ENCODE data around the gene EPHA1. TPM values are rescaled to one million over a fixed set of nuclear protein-coding genes. Genes with fewer than 3 reads are reported as not detected.

EPHA1 gene
- total and polyA plus RNA-seq, 8 donors = 4.7 to 31.9 (median 10.0) TPM

- Histone ChIP-seq H3K4me1 (no peaks in the 10 kb centered on the region), H3K36me3 (no peaks in the 10 kb centered on the region), H3K9me3 (no peaks in the 10 kb centered on the region), H3K27ac (no peak overlapping the region), H3K27me3 (peaks cover 0 to 36% (median 0%) of the 10 kb centered on the region in 3 donors), H3K4me3 (no peak overlapping the region)
- 84 to 93% (median 89%) methylated on average over 7 to 9 of the region's 9 CpGs for WGBS, 5 donors
- DNase-seq = no peak
- TF ChIP-seq POLR2AphosphoS5 (IDR thresholded peaks at IDR 0.05) (no peak), CTCF (IDR thresholded peaks at IDR 0.05) (no peak), EP300 (IDR thresholded peaks at IDR 0.05) (no peak), POLR2A (IDR thresholded peaks at IDR 0.05) (no peak)
- intact Hi-C loops (cut with DNase I; ENCODE audit: low total_unique reads) = no loop called here
Observed at GRCh38 chr7:143351574-143351973, 57.1 kb downstream of the EPHA1 start.

- Histone ChIP-seq H3K27me3 (peaks cover 0 to 40% (median 0%) of the 10 kb centered on the region in 3 donors), H3K27ac (no peak overlapping the region), H3K4me1 (no peaks in the 10 kb centered on the region), H3K4me3 (no peak overlapping the region), H3K9me3 (no peaks in the 10 kb centered on the region), H3K36me3 (no peaks in the 10 kb centered on the region)
- DNase-seq = no peak
- TF ChIP-seq CTCF (IDR thresholded peaks at IDR 0.05) = no peak
- TF ChIP-seq POLR2AphosphoS5 (IDR thresholded peaks at IDR 0.05) = no peak
- TF ChIP-seq EP300 (IDR thresholded peaks at IDR 0.05) = no peak
- no peak for TF ChIP-seq POLR2A (IDR thresholded peaks at IDR 0.05)
- whole genome bisulfite sequencing, 5 donors = 62 to 73% (median 71%) methylated on average over 5 of the region's 5 CpGs
- intact Hi-C loops (cut with DNase I; ENCODE audit: low total_unique reads) = no loop called here
Observed at GRCh38 chr7:143351060-143351459, 57.6 kb downstream of the EPHA1 start.

GRCh38 chr7:143347950-143348349 is 60.7 kb downstream of the EPHA1 start:
- 63 to 78% (median 65%) methylated on average over 5 of the region's 5 CpGs for WGBS, 5 donors
- intact Hi-C loops (cut with DNase I; ENCODE audit: low total_unique reads) = no loop called here
- TF ChIP-seq EP300 (IDR thresholded peaks at IDR 0.05) (no peak), CTCF (IDR thresholded peaks at IDR 0.05) (no peak), POLR2A (IDR thresholded peaks at IDR 0.05) (no peak), POLR2AphosphoS5 (IDR thresholded peaks at IDR 0.05) (no peak)
- H3K27me3 ChIP-seq = peaks cover 0 to 55% (median 0%) of the 10 kb centered on the region in 3 donors
- H3K27ac ChIP-seq = no peak overlapping the region
- H3K36me3 ChIP-seq = no peaks in the 10 kb centered on the region
- peaks cover 0 to 10% (median 8%) of the 10 kb centered on the region in 4 donors for H3K4me1 ChIP-seq
- DNase-seq = no peak
- no peaks in the 10 kb centered on the region for H3K9me3 ChIP-seq
- H3K4me3 ChIP-seq = no peak overlapping the region

- no peak for DNase-seq
- Histone ChIP-seq H3K27ac (no peak overlapping the region), H3K27me3 (peaks cover 0 to 43% (median 0%) of the 10 kb centered on the region in 3 donors), H3K36me3 (no peaks in the 10 kb centered on the region), H3K4me1 (peaks cover 0 to 10% (median 8%) of the 10 kb centered on the region in 4 donors), H3K4me3 (no peak overlapping the region), H3K9me3 (no peaks in the 10 kb centered on the region)
- intact Hi-C loops (cut with DNase I; ENCODE audit: low total_unique reads) = no loop called here
- TF ChIP-seq EP300 (IDR thresholded peaks at IDR 0.05) (no peak), POLR2AphosphoS5 (IDR thresholded peaks at IDR 0.05) (no peak), POLR2A (IDR thresholded peaks at IDR 0.05) (no peak), CTCF (IDR thresholded peaks at IDR 0.05) (no peak)
- 76 to 89% (median 81%) methylated on average over 4 of the region's 4 CpGs for WGBS, 5 donors
Observed at GRCh38 chr7:143346018-143346417, 62.6 kb downstream of the EPHA1 start.
